Hematopoietic multipotent progenitor cell treated with erythropoietin and hydrocortisone succinate and interleukin-3 and kit ligand, for 6 days (in vitro differentiated cells): ENCODE measurements around the gene TTYH2.
A peak's percentile ranks its signal among the peaks of the same experiment; 100 is the strongest.
"Not testable (repeated sequence)": the region's sequence is repeated elsewhere in the genome, so short reads cannot be mapped to it uniquely, and the experiment has no call there.

Experiments
- DNase-seq: peaks from one replicate; pipeline ENCODE4 v3.0.0-alpha.2; 2015

TTYH2 gene

GRCh38 chr17:74212913-74213791 lies at the start of gene TTYH2:
Gene TTYH2 (plus strand): TSS chr17:74213571. CDS start chr17:74213588, 17 bp downstream.
- DNase-seq: peak; percentile 94

GRCh38 chr17:74163836-74164235 lies 49.5 kb upstream of the TTYH2 start:
- no peak for DNase-seq

- DNase-seq: no peak
Observed at GRCh38 chr17:74164446-74165045, 48.8 kb upstream of the TTYH2 start.

- DNase-seq: no peak
Observed at GRCh38 chr17:74165797-74166365, 47.5 kb upstream of the TTYH2 start.

- no peak for DNase-seq
Observed at GRCh38 chr17:74170924-74171323, 42.4 kb upstream of the TTYH2 start.

GRCh38 chr17:74172700-74173099 lies 40.7 kb upstream of the TTYH2 start:
- DNase-seq: no peak

GRCh38 chr17:74176546-74177001 lies 36.8 kb upstream of the TTYH2 start:
- DNase-seq: peak; percentile 84

GRCh38 chr17:74177018-74177450 lies 36.3 kb upstream of the TTYH2 start:
- DNase-seq: no peak

- no peak for DNase-seq
Observed at GRCh38 chr17:74179576-74179975, 33.8 kb upstream of the TTYH2 start.

- DNase-seq: no peak
Observed at GRCh38 chr17:74180336-74180735, 33.0 kb upstream of the TTYH2 start.

- DNase-seq: no peak
Observed at GRCh38 chr17:74181341-74181740, 32.0 kb upstream of the TTYH2 start.

GRCh38 chr17:74182041-74182723 lies 31.2 kb upstream of the TTYH2 start:
- DNase-seq: no peak

GRCh38 chr17:74183411-74183810 lies 30.0 kb upstream of the TTYH2 start:
- DNase-seq: no peak

- no peak for DNase-seq
Observed at GRCh38 chr17:74185571-74186185, 27.7 kb upstream of the TTYH2 start.

GRCh38 chr17:74186498-74186897 lies 26.9 kb upstream of the TTYH2 start:
- no peak for DNase-seq

- DNase-seq: no peak
Observed at GRCh38 chr17:74187761-74188160, 25.6 kb upstream of the TTYH2 start.

- DNase-seq: not testable (repeated sequence)
Observed at GRCh38 chr17:74188687-74189086, 24.7 kb upstream of the TTYH2 start.

- peak; percentile 73 for DNase-seq
Observed at GRCh38 chr17:74190154-74190553, 23.2 kb upstream of the TTYH2 start.

GRCh38 chr17:74190807-74191406 lies 22.5 kb upstream of the TTYH2 start:
- DNase-seq: peak; percentile 38

GRCh38 chr17:74192950-74193781 lies 20.2 kb upstream of the TTYH2 start:
- DNase-seq: peak; percentile 62

GRCh38 chr17:74194682-74195081 lies 18.7 kb upstream of the TTYH2 start:
- DNase-seq: no peak
